ENCODE measurements around the gene FRAS1.

Gene FRAS1

DNA sequence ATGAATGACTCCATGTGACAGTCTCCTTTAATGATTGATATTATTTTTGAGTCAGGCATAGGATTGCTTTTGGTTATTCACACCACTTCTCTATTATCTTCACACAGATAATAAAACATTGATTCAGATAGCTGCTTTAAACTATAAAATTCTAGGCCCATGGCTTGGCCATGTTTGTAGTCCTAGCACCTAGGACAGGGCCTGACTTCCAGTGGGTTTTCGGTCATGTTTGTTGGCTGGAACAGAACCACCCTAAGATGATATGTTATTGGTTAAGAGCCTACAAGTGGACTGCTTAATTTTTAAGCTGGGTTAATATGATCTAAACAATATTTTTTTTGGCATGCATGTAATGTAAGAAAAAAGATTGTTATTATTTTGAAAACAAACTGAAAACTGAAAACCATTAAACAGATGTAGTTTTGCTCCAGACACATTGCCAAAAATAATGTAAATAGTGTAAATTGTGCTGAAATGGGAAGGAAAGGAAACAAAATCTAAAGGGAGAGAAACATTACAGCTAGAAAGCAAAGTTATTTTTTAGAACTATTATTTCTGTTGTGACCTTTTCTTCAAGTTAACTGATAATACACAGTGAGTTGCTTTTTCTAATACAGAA is 98.0 kb downstream of the FRAS1 start:
- Histone ChIP-seq H3K27me3 (replicated peaks; ENCODE audit: control insufficient read depth, insufficient read depth, low read length, poor library complexity, severe bottlenecking) (no peaks in the 10 kb centered on the region), H3K36me3 (ENCODE audit: control insufficient read depth, insufficient read depth, low read length) (no peaks in the 10 kb centered on the region), H3K4me3 (ENCODE audit: insufficient read depth, low read depth, low read length, poor library complexity, severe bottlenecking) (no peak overlapping the region), H3K9me3 (ENCODE audit: control insufficient read depth, low read length) (no peaks in the 10 kb centered on the region), H3K4me1 (ENCODE audit: control insufficient read depth, insufficient read depth, low read length, poor library complexity, severe bottlenecking) (no peaks in the 10 kb centered on the region), H3K27ac (ENCODE audit: insufficient read depth, low read length, poor library complexity, severe bottlenecking) (no peak overlapping the region)
- DNase-seq, result no peak

DNA sequence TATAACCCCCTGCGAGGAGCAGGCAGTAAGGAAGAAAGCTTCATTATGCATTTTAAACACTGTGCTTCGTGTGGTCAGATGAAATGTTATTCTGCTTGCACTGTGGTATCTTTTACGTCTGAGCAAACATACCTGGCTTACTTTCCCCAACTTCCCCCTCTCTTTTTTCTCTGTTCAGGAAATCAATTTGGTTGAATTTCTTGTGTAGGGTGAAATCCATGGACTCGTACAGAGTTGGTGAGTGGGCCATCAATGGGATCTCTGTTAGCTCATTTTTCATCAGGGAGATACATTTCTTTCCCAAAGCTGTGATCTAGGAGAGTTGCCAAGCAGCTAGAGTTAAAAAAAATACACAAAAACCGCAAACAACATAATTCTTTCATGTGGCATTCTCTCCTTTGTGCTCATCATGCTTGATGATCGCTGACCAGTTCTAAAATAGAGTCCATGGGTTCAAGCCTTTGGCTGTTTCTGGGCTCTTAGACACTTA is 98.5 kb downstream of the FRAS1 start:
- no peaks in the 10 kb centered on the region for H3K9me3 ChIP-seq (ENCODE audit: control insufficient read depth, low read length)
- H3K27ac ChIP-seq (ENCODE audit: insufficient read depth, low read length, poor library complexity, severe bottlenecking), result no peak overlapping the region
- no peak overlapping the region for H3K4me3 ChIP-seq (ENCODE audit: insufficient read depth, low read depth, low read length, poor library complexity, severe bottlenecking)
- no peaks in the 10 kb centered on the region for H3K4me1 ChIP-seq (ENCODE audit: control insufficient read depth, insufficient read depth, low read length, poor library complexity, severe bottlenecking)
- no peaks in the 10 kb centered on the region for H3K27me3 ChIP-seq (replicated peaks; ENCODE audit: control insufficient read depth, insufficient read depth, low read length, poor library complexity, severe bottlenecking)
- no peaks in the 10 kb centered on the region for H3K36me3 ChIP-seq (ENCODE audit: control insufficient read depth, insufficient read depth, low read length)
- DNase-seq, result no peak

DNA sequence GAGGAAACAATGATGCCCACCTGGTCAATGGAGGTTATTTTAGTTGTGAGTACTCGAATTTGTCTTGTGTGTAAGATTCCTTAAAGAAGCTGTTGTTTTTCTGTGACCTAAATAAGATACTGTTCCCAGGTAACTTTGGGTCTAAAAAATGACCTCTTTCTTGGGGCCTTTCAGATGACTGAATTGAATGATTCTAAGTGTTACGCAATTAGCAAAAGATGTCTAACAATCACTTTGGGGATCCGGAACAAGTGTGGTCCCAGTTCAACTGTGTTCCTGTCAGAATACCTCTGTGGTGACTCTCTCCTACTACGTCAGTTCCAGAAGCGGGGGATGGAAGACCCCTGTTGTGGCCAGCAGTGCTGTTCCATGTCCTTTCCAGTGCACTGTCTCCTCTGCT is 99.4 kb downstream of the FRAS1 start:
- H3K4me1 ChIP-seq (ENCODE audit: control insufficient read depth, insufficient read depth, low read length, poor library complexity, severe bottlenecking), result no peaks in the 10 kb centered on the region
- peaks cover 3% of the 10 kb centered on the region for H3K27me3 ChIP-seq (replicated peaks; ENCODE audit: control insufficient read depth, insufficient read depth, low read length, poor library complexity, severe bottlenecking)
- no peak overlapping the region for H3K4me3 ChIP-seq (ENCODE audit: insufficient read depth, low read depth, low read length, poor library complexity, severe bottlenecking)
- no peaks in the 10 kb centered on the region for H3K9me3 ChIP-seq (ENCODE audit: control insufficient read depth, low read length)
- no peak overlapping the region for H3K27ac ChIP-seq (ENCODE audit: insufficient read depth, low read length, poor library complexity, severe bottlenecking)
- H3K36me3 ChIP-seq (ENCODE audit: control insufficient read depth, insufficient read depth, low read length), result no peaks in the 10 kb centered on the region
- no peak for DNase-seq

DNA sequence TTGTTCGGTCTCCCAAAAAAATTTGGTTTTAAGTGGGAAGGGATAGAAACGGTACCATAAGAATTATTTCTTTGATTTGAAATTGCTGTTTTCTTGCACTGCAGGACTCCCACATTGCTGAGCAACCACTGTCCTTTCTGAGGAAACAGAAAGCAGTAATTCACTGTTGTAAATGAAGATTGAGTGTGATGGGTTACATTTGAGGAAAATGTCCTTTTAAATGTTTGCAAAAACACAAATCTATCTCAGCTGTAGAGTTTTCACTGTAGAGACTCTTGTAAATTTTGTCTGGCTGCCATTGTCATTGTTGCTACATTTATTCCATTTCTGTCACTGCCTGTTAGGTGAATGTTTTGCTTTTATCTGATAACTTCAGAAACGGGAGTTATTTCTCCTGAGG is 105.2 kb downstream of the FRAS1 start:
- DNase-seq, result no peak
- H3K9me3 ChIP-seq (ENCODE audit: control insufficient read depth, low read length), result no peaks in the 10 kb centered on the region
- H3K4me1 ChIP-seq (ENCODE audit: control insufficient read depth, insufficient read depth, low read length, poor library complexity, severe bottlenecking), result no peaks in the 10 kb centered on the region
- peaks cover 3% of the 10 kb centered on the region for H3K27me3 ChIP-seq (replicated peaks; ENCODE audit: control insufficient read depth, insufficient read depth, low read length, poor library complexity, severe bottlenecking)
- no peak overlapping the region for H3K4me3 ChIP-seq (ENCODE audit: insufficient read depth, low read depth, low read length, poor library complexity, severe bottlenecking)
- no peak overlapping the region for H3K27ac ChIP-seq (ENCODE audit: insufficient read depth, low read length, poor library complexity, severe bottlenecking)
- H3K36me3 ChIP-seq (ENCODE audit: control insufficient read depth, insufficient read depth, low read length), result no peaks in the 10 kb centered on the region

DNA sequence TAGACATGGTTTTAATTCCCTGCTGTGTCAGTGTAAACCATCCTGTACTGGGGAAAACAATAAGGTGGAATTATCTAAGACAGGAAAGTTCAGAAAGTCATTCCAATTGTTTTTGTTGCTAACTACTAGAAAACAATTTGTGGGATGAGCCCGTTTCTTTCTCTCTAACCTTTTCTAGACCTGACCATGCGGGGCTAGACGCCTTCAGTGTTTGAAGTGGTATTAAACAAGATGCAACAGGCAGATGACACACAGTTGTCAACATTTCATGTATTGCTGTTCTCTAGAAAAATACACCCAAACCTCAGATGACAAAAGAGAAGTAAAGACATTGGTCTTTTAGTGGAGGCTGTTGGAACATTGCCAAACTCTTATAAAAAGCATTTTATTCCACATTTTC is 105.7 kb downstream of the FRAS1 start:
- Histone ChIP-seq H3K27me3 (replicated peaks; ENCODE audit: control insufficient read depth, insufficient read depth, low read length, poor library complexity, severe bottlenecking) (peaks cover 3% of the 10 kb centered on the region), H3K4me3 (ENCODE audit: insufficient read depth, low read depth, low read length, poor library complexity, severe bottlenecking) (no peak overlapping the region), H3K9me3 (ENCODE audit: control insufficient read depth, low read length) (no peaks in the 10 kb centered on the region), H3K4me1 (ENCODE audit: control insufficient read depth, insufficient read depth, low read length, poor library complexity, severe bottlenecking) (no peaks in the 10 kb centered on the region), H3K36me3 (ENCODE audit: control insufficient read depth, insufficient read depth, low read length) (no peaks in the 10 kb centered on the region), H3K27ac (ENCODE audit: insufficient read depth, low read length, poor library complexity, severe bottlenecking) (no peak overlapping the region)
- DNase-seq, result no peak

DNA sequence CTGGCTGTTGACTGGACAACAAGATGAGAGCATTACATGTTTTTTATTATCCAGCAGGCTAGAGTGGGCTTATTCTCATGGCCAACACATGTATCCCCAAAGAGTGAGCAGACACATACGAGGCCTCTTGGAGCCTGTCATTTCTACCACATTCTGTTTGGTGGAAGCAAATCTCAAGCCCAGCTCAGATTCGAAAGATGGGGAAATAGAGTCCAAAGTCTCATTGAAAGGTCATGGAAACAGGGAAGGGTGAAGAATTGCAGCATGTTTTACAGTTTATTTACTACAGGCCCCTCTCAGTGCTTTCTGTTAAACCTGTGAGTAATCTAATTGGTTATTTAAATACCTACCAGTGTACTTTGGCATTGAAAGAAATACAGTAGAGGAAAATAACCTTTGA is 108.6 kb downstream of the FRAS1 start:
- no peak for DNase-seq
- Histone ChIP-seq H3K27me3 (replicated peaks; ENCODE audit: control insufficient read depth, insufficient read depth, low read length, poor library complexity, severe bottlenecking) (peaks cover 3% of the 10 kb centered on the region), H3K27ac (ENCODE audit: insufficient read depth, low read length, poor library complexity, severe bottlenecking) (no peak overlapping the region), H3K9me3 (ENCODE audit: control insufficient read depth, low read length) (no peaks in the 10 kb centered on the region), H3K4me1 (ENCODE audit: control insufficient read depth, insufficient read depth, low read length, poor library complexity, severe bottlenecking) (no peaks in the 10 kb centered on the region), H3K36me3 (ENCODE audit: control insufficient read depth, insufficient read depth, low read length) (no peaks in the 10 kb centered on the region), H3K4me3 (ENCODE audit: insufficient read depth, low read depth, low read length, poor library complexity, severe bottlenecking) (no peak overlapping the region)

DNA sequence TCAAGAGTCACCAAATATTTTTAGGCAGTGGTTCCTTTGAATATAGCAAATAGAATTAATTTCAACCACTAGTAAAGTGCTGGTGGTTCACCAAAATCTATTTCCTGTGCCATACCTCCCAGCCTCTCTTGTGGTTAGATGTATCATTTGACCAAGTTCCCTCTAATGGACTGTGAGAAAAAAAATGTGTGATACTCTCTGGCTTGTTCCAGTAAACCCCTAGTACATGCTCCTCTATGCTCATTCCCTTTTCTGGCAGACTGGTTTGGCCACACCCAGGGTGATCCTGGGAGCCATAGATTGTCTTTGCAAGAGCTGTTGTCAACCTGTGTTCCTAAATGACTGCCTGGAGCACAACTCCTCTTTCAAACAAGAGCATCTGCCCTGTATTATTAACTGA is 109.5 kb downstream of the FRAS1 start:
- no peak overlapping the region for H3K4me3 ChIP-seq (ENCODE audit: insufficient read depth, low read depth, low read length, poor library complexity, severe bottlenecking)
- no peaks in the 10 kb centered on the region for H3K4me1 ChIP-seq (ENCODE audit: control insufficient read depth, insufficient read depth, low read length, poor library complexity, severe bottlenecking)
- no peaks in the 10 kb centered on the region for H3K9me3 ChIP-seq (ENCODE audit: control insufficient read depth, low read length)
- H3K27me3 ChIP-seq (replicated peaks; ENCODE audit: control insufficient read depth, insufficient read depth, low read length, poor library complexity, severe bottlenecking), result no peaks in the 10 kb centered on the region
- no peaks in the 10 kb centered on the region for H3K36me3 ChIP-seq (ENCODE audit: control insufficient read depth, insufficient read depth, low read length)
- no peak overlapping the region for H3K27ac ChIP-seq (ENCODE audit: insufficient read depth, low read length, poor library complexity, severe bottlenecking)
- no peak for DNase-seq

DNA sequence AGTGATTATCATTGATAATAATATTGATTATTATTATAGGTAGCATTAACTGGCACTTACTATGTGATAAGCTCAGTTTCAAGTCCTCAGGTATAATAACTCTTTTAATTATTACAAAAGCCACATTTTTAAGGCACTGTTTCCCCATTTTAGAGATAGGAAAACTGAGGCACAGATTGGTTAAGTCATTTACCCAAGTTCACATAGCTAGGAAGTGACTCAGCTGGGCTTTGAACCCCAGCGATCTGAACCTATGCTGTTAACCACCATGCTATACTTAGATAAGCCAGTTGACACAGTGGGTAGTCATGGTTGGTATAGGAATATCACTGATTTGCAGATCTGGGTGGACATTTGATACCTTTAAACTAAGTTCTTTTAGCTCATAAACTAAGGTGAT is 110.4 kb downstream of the FRAS1 start:
- Histone ChIP-seq H3K36me3 (ENCODE audit: control insufficient read depth, insufficient read depth, low read length) (no peaks in the 10 kb centered on the region), H3K4me3 (ENCODE audit: insufficient read depth, low read depth, low read length, poor library complexity, severe bottlenecking) (no peak overlapping the region), H3K27ac (ENCODE audit: insufficient read depth, low read length, poor library complexity, severe bottlenecking) (no peak overlapping the region), H3K4me1 (ENCODE audit: control insufficient read depth, insufficient read depth, low read length, poor library complexity, severe bottlenecking) (no peaks in the 10 kb centered on the region), H3K9me3 (ENCODE audit: control insufficient read depth, low read length) (no peaks in the 10 kb centered on the region), H3K27me3 (replicated peaks; ENCODE audit: control insufficient read depth, insufficient read depth, low read length, poor library complexity, severe bottlenecking) (no peaks in the 10 kb centered on the region)
- no peak for DNase-seq

DNA sequence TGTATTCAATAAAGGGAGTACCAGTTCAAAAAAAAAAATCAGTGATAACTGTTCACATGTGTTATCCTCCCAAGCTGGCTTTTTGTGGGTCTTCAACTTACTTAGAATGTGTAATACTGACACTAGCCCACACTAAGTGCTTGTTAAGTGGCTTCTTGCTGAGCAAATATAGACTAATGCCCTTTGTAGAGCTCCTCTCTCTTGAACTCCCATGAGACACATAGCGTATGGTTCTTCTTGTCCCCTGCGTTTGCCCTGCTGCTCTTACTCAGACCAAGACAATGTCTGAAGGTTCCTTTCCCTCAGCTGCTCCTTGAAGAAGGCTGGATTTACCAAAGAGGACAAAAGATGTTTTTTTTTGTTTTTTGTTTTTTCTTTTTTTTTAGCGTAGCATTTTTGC is 110.9 kb downstream of the FRAS1 start:
- H3K4me1 ChIP-seq (ENCODE audit: control insufficient read depth, insufficient read depth, low read length, poor library complexity, severe bottlenecking), result no peaks in the 10 kb centered on the region
- H3K4me3 ChIP-seq (ENCODE audit: insufficient read depth, low read depth, low read length, poor library complexity, severe bottlenecking), result no peak overlapping the region
- no peaks in the 10 kb centered on the region for H3K27me3 ChIP-seq (replicated peaks; ENCODE audit: control insufficient read depth, insufficient read depth, low read length, poor library complexity, severe bottlenecking)
- H3K36me3 ChIP-seq (ENCODE audit: control insufficient read depth, insufficient read depth, low read length), result no peaks in the 10 kb centered on the region
- no peaks in the 10 kb centered on the region for H3K9me3 ChIP-seq (ENCODE audit: control insufficient read depth, low read length)
- H3K27ac ChIP-seq (ENCODE audit: insufficient read depth, low read length, poor library complexity, severe bottlenecking), result no peak overlapping the region
- DNase-seq, result no peak

DNA sequence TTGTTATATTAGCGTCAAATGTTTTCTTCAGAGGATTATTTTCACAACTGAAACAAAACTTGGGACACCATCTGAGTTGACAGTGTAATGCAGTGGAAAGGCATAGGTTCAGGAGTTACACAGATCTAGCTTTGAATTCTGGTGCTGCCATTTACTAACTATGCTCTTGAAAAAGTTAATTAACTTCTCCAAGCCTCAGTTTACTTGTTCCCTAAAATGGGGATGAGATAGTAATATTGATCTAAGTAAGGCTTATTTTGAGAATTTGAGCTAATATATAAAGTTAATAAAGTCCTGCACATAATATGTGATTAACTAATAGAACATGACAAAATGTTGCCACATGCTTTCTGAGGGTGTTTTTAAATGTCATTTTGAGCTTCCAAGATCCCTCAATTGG is 112.6 kb downstream of the FRAS1 start:
- Histone ChIP-seq H3K27ac (ENCODE audit: insufficient read depth, low read length, poor library complexity, severe bottlenecking) (no peak overlapping the region), H3K4me3 (ENCODE audit: insufficient read depth, low read depth, low read length, poor library complexity, severe bottlenecking) (no peak overlapping the region), H3K36me3 (ENCODE audit: control insufficient read depth, insufficient read depth, low read length) (no peaks in the 10 kb centered on the region), H3K9me3 (ENCODE audit: control insufficient read depth, low read length) (no peaks in the 10 kb centered on the region), H3K27me3 (replicated peaks; ENCODE audit: control insufficient read depth, insufficient read depth, low read length, poor library complexity, severe bottlenecking) (no peaks in the 10 kb centered on the region), H3K4me1 (ENCODE audit: control insufficient read depth, insufficient read depth, low read length, poor library complexity, severe bottlenecking) (no peaks in the 10 kb centered on the region)
- no peak for DNase-seq

All from effector memory CD4-positive, alpha-beta T cell (primary cell).